NCI-H82 treated with DMSO at 0.1 percent for 48 hours (cell line): ENCODE measurements around the gene DYNLL2.
"Not testable (repeated sequence)": the region's sequence is repeated elsewhere in the genome, so short reads cannot be mapped to it uniquely, and the experiment has no call there.

ENCODE experiments used
- DNase-seq: peaks from one replicate; lab custom pipeline; 2025; ENCODE audit not compliant: unreplicated experiment; lab: John Stamatoyannopoulos, UW

Gene DYNLL2

GRCh38 chr17:58082870-58083490, at the start of gene DYNLL2:
Gene DYNLL2 (plus strand): TSS chr17:58083419. CDS start chr17:58087091, 3,672 bp downstream.
- peak; percentile 92 for DNase-seq

GRCh38 chr17:58039975-58040374, 43.2 kb upstream of the DYNLL2 start:
- no peak for DNase-seq

GRCh38 chr17:58040386-58040785, 42.8 kb upstream of the DYNLL2 start:
- no peak for DNase-seq

GRCh38 chr17:58041161-58041560, 42.1 kb upstream of the DYNLL2 start:
- no peak for DNase-seq

- DNase-seq = no peak
Observed at GRCh38 chr17:58043221-58044181, 39.7 kb upstream of the DYNLL2 start.

GRCh38 chr17:58044256-58044655, 39.0 kb upstream of the DYNLL2 start:
- not testable (repeated sequence) for DNase-seq

GRCh38 chr17:58046239-58047094, 36.8 kb upstream of the DYNLL2 start:
- DNase-seq = no peak

- DNase-seq = no peak
Observed at GRCh38 chr17:58047376-58048150, 35.7 kb upstream of the DYNLL2 start.

- no peak for DNase-seq
Observed at GRCh38 chr17:58049533-58049932, 33.7 kb upstream of the DYNLL2 start.

- no peak for DNase-seq
Observed at GRCh38 chr17:58050966-58051365, 32.3 kb upstream of the DYNLL2 start.

GRCh38 chr17:58051468-58051867, 31.8 kb upstream of the DYNLL2 start:
- no peak for DNase-seq

GRCh38 chr17:58052407-58052806, 30.8 kb upstream of the DYNLL2 start:
- no peak for DNase-seq

- DNase-seq = no peak
Observed at GRCh38 chr17:58052945-58053715, 30.1 kb upstream of the DYNLL2 start.

GRCh38 chr17:58054641-58055040, 28.6 kb upstream of the DYNLL2 start:
- no peak for DNase-seq

GRCh38 chr17:58056476-58056875, 26.7 kb upstream of the DYNLL2 start:
- no peak for DNase-seq

GRCh38 chr17:58059141-58059540, 24.1 kb upstream of the DYNLL2 start:
- DNase-seq = no peak

GRCh38 chr17:58060596-58061191, 22.5 kb upstream of the DYNLL2 start:
- DNase-seq = no peak

- no peak for DNase-seq
Observed at GRCh38 chr17:58061672-58062071, 21.5 kb upstream of the DYNLL2 start.

- DNase-seq = no peak
Observed at GRCh38 chr17:58065238-58065637, 18.0 kb upstream of the DYNLL2 start.
